H1 (cell line): ENCODE measurements around the gene AHCY. TPM values are rescaled to one million over a fixed set of nuclear protein-coding genes. Genes with fewer than 3 reads are reported as not detected.

Experiments used
- CBX5 ChIP-seq: fragments of 300-800, 300-1000 bp; sonication (generic); IDR thresholded peaks from 2 replicates; pipeline ENCODE4 v1.7.1; 2016; ENCODE audit warnings: antibody characterized with exemption, low read length, low read depth
- CHD1 ChIP-seq: IDR thresholded peaks from 2 replicates; pipeline ENCODE4 v1.6.1; 2012; ENCODE audit warnings: low read depth, low read length, improper control_type of control experiment
- CREB1 ChIP-seq: IDR thresholded peaks from 2 replicates; pipeline ENCODE4 v1.6.1; 2012; ENCODE audit warnings: inconsistent platforms
- JUND ChIP-seq: IDR thresholded peaks from 2 replicates; pipeline ENCODE4 v1.6.1; 2011; ENCODE audit warnings: mild to moderate bottlenecking, improper control_type of control experiment, low read length
- POLR2AphosphoS5 ChIP-seq: IDR thresholded peaks from 2 replicates; pipeline ENCODE4 v1.6.1; 2011; ENCODE audit warnings: low read depth, low read length
- POU5F1 ChIP-seq: IDR thresholded peaks from 2 replicates; pipeline ENCODE4 v1.6.1; 2011; ENCODE audit warnings: low read depth, mild to moderate bottlenecking, low read length, moderate library complexity
- SIX5 ChIP-seq: IDR thresholded peaks from 2 replicates; pipeline ENCODE4 v1.6.1; 2011; ENCODE audit warnings: mild to moderate bottlenecking, low read depth, low read length
- polyA plus RNA-seq, 7 experiments: library from polyadenylated mRNA; depleted of rRNA in 3 of 7; stranded (reverse) in 5 of 7; unstranded in 2 of 7; fragments of >200 nt in 5 of 7; fragments of 200-250 nt in 2 of 7; gene quantifications; 1 replicate in 5 of 7; 2 replicates in 1 of 7; 4 replicates in 1 of 7; pipeline versions ENCODE4 v1.2.1 to v1.2.3, GENCODE V29; 2011 to 2013; ENCODE audit warnings: missing spikeins in 2 of 7, mixed read lengths in 2 of 7
- total RNA-seq: library from RNA; stranded (reverse); fragmentation: NEBNext Ultra II Directional; extraction: Animal tissue kit (Norgen Biotek cat#: 25700); gene quantifications from 2 replicates; pipeline ENCODE4 v1.2.1, GENCODE V29; 2021
- TF ChIP-seq, protein P1 (sequence below): IDR thresholded peaks from 2 replicates; pipeline ENCODE4 v1.6.1; 2012; ENCODE audit warnings: inconsistent platforms

AHCY gene
- total and polyA plus RNA-seq, 2 of the 8 experiments (the other 6 are each of a cell fraction or from before 2014, with no cell fraction given), result 404 to 638 TPM

DNA sequence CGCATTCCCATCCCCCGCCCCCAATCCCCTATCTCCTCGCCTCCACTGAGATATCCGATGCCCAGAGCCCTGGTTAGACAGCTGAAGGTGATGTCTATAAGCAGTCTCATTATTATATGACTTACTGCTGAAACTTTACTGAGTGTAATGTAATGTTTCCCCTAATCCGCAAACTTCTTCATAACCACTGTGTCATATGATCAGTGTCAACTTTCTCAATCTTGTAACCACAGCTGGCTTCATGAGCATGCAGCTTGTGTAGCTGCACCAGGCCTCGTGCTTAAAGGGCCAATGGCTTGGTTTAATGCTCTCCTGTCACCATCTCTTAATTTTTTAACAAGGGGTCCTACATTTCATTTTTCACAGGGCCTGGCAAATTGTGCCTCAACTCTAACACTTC is 53.9 kb downstream of the AHCY start (continued):
- TF ChIP-seq JUND (no peak), CBX5 (no peak), CREB1 (no peak), POU5F1 (no peak), SIX5 (no peak), CHD1 (no peak), POLR2AphosphoS5 (no peak)
- TF ChIP-seq, protein P1, sequence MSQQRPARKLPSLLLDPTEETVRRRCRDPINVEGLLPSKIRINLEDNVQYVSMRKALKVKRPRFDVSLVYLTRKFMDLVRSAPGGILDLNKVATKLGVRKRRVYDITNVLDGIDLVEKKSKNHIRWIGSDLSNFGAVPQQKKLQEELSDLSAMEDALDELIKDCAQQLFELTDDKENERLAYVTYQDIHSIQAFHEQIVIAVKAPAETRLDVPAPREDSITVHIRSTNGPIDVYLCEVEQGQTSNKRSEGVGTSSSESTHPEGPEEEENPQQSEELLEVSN, result no peak
